Measurements from ENCODE around the gene HOXC5. TPM values are rescaled to one million over a fixed set of nuclear protein-coding genes. Genes with fewer than 3 reads are reported as not detected.

The HOXC5 gene
- total RNA-seq, 1 donor from 2014 or later = 2.7 TPM

GRCh38 chr12:54021432-54022013 is 11.3 kb upstream of the HOXC5 start:
- no peak for DNase-seq (ENCODE audit: low spot score, unreplicated experiment)
- Mint-ChIP-seq H3K9me3 (ENCODE audit: low read depth) (no peaks in the 10 kb centered on the region), H3K27me3 (peaks cover 92% of the 10 kb centered on the region), H3K4me1 (ENCODE audit: low read depth) (peaks cover 6% of the 10 kb centered on the region), H3K27ac (no peak overlapping the region), H3K36me3 (ENCODE audit: insufficient read depth) (no peaks in the 10 kb centered on the region), H3K4me3 (ENCODE audit: low read depth) (no peak overlapping the region)
- TF ChIP-seq, protein P1, sequence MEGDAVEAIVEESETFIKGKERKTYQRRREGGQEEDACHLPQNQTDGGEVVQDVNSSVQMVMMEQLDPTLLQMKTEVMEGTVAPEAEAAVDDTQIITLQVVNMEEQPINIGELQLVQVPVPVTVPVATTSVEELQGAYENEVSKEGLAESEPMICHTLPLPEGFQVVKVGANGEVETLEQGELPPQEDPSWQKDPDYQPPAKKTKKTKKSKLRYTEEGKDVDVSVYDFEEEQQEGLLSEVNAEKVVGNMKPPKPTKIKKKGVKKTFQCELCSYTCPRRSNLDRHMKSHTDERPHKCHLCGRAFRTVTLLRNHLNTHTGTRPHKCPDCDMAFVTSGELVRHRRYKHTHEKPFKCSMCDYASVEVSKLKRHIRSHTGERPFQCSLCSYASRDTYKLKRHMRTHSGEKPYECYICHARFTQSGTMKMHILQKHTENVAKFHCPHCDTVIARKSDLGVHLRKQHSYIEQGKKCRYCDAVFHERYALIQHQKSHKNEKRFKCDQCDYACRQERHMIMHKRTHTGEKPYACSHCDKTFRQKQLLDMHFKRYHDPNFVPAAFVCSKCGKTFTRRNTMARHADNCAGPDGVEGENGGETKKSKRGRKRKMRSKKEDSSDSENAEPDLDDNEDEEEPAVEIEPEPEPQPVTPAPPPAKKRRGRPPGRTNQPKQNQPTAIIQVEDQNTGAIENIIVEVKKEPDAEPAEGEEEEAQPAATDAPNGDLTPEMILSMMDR (IDR thresholded peaks at IDR 0.05; ENCODE audit: unreplicated experiment) = peak; percentile 28

DNA sequence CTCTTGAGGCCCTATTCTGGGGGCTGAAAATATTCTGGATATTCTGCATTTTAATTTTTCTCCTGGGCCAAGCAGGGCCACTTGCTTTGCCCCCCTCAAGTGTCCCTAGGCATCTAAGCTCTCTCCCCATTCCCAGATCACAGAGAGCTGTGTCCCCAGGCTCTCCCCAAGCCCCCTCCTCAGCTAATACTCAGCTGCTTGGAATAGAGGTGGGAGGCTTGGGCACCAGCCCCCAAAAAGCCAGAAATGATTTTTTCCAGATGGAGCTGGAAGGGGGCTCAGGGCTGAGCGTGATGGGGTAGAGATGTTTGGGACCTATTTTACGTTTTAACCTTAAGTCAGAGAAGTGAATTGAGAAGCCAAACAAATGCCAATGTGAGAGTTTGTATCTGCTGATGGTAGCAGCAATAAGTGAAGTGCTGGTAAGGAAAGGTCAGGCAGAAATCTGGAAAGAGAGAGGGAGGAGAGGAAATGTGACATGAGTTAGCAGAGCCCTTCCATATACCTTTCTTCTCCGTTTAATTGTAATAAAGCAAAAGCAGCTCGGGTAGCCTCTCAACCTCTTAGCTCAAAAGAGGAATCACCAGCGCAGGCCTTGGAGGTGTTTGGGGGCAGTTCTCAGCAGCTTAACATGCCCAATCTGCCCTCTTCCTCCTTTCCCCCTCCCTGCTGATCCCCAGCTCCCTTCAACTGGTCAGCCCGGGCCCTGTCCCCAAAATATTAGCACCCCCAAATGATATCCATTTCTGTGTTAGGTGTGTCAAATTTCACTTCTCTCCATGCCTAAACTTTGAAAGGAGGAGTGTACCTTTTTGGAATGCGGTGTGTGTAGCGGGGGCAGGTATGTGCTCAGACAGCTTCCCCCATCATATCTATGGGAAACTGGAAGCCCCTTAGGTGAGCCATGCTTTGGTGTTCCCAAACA is 9.6 kb upstream of the HOXC5 start:
- Mint-ChIP-seq H3K4me3 (ENCODE audit: low read depth) (no peak overlapping the region), H3K4me1 (ENCODE audit: low read depth) (peaks cover 2% of the 10 kb centered on the region), H3K27ac (no peak overlapping the region), H3K36me3 (ENCODE audit: insufficient read depth) (no peaks in the 10 kb centered on the region), H3K9me3 (ENCODE audit: low read depth) (no peaks in the 10 kb centered on the region), H3K27me3 (peaks cover 94% of the 10 kb centered on the region)
- DNase-seq (ENCODE audit: low spot score, unreplicated experiment) = no peak
- TF ChIP-seq, protein P1 (IDR thresholded peaks at IDR 0.05; ENCODE audit: unreplicated experiment) = no peak

DNA sequence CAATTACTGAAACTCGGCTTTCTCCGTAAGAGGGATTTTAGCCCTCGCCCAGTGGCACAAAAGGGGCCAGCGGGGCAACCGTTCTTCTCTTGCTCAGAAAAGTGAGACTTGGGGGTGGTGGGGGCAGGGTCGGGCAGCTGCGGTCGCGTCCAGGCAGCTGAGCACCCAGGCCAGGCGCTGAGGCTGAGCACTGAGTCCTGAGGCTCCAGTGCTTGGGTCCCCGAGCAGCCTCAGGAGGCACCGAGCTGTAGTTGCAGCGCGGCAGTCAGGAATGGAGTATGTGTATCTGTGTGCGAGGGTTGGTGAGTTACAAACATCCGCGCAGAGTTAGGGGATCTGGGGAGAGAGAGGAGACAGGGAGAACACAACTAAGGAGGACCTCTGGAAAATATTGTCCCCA is 8.7 kb upstream of the HOXC5 start:
- TF ChIP-seq, protein P1 (IDR thresholded peaks at IDR 0.05; ENCODE audit: unreplicated experiment) = no peak
- Mint-ChIP-seq H3K27ac (no peak overlapping the region), H3K9me3 (ENCODE audit: low read depth) (no peaks in the 10 kb centered on the region), H3K4me3 (ENCODE audit: low read depth) (no peak overlapping the region), H3K27me3 (peaks cover 97% of the 10 kb centered on the region), H3K36me3 (ENCODE audit: insufficient read depth) (no peaks in the 10 kb centered on the region), H3K4me1 (ENCODE audit: low read depth) (peaks cover 2% of the 10 kb centered on the region)
- no peak for DNase-seq (ENCODE audit: low spot score, unreplicated experiment)

GRCh38 chr12:54024581-54025305 is 8.1 kb upstream of the HOXC5 start:
- Mint-ChIP-seq H3K4me3 (ENCODE audit: low read depth) (no peak overlapping the region), H3K9me3 (ENCODE audit: low read depth) (no peaks in the 10 kb centered on the region), H3K27ac (no peak overlapping the region), H3K36me3 (ENCODE audit: insufficient read depth) (no peaks in the 10 kb centered on the region), H3K27me3 (peaks cover 96% of the 10 kb centered on the region), H3K4me1 (ENCODE audit: low read depth) (peaks cover 6% of the 10 kb centered on the region)
- DNase-seq (ENCODE audit: low spot score, unreplicated experiment) = no peak
- TF ChIP-seq, protein P1 (IDR thresholded peaks at IDR 0.05; ENCODE audit: unreplicated experiment) = no peak
